Mesendoderm (in vitro differentiated cells): ENCODE measurements around the gene INAFM2.

ENCODE experiments used
- DNase-seq: peaks from one replicate; pipeline ENCODE4 v3.0.0; 2013
- H2AK5ac ChIP-seq: 2 replicates; pipeline ENCODE4 v1.6.1; 2013; ENCODE audit warnings: low read length, inconsistent platforms
- H2BK120ac ChIP-seq: 2 replicates; pipeline ENCODE4 v1.6.1; 2013; ENCODE audit warnings: low read depth, mild to moderate bottlenecking, low read length, moderate library complexity, mixed read lengths
- H2BK15ac ChIP-seq: replicated peaks from 2 replicates; pipeline ENCODE4 v1.6.1; 2013; ENCODE audit warnings: low read depth, mild to moderate bottlenecking, moderate library complexity
- H2BK5ac ChIP-seq: 2 replicates; pipeline ENCODE4 v1.6.1; 2013; ENCODE audit warnings: low read length, inconsistent platforms
- H3K18ac ChIP-seq: 2 replicates; pipeline ENCODE4 v1.6.1; 2013; ENCODE audit warnings: mild to moderate bottlenecking, low read length, mixed read lengths
- H3K23ac ChIP-seq: one replicate; pipeline ENCODE4 v1.6.1; 2013; ENCODE audit warnings: low read length
- H3K27ac ChIP-seq: 2 replicates; pipeline ENCODE4 v1.5.1; 2013; ENCODE audit warnings: low read depth, mild to moderate bottlenecking, inconsistent platforms, low read length, moderate library complexity
- H3K27me3 ChIP-seq: 2 replicates; pipeline ENCODE4 v1.6.1; 2013; ENCODE audit warnings: low read length, control low read depth, mild to moderate bottlenecking, inconsistent platforms; ENCODE audit not compliant: insufficient read depth, poor library complexity
- H3K36me3 ChIP-seq: 2 replicates; pipeline ENCODE4 v1.6.1; 2013; ENCODE audit warnings: low read length, inconsistent platforms; ENCODE audit not compliant: control insufficient read depth, insufficient read depth
- H3K4ac ChIP-seq: one replicate; pipeline ENCODE4 v1.6.1; 2013; ENCODE audit warnings: low read depth, mild to moderate bottlenecking, low read length, moderate library complexity
- H3K4me1 ChIP-seq: 2 replicates; pipeline ENCODE4 v1.6.1; 2013; ENCODE audit warnings: low read depth, low read length, inconsistent platforms; ENCODE audit not compliant: control insufficient read depth
- H3K4me2 ChIP-seq: 2 replicates; pipeline ENCODE4 v1.6.1; 2013; ENCODE audit warnings: low read length
- H3K4me3 ChIP-seq: 2 replicates; pipeline ENCODE4 v1.5.1; 2013; ENCODE audit warnings: mild to moderate bottlenecking, low read length
- H3K56ac ChIP-seq: one replicate; pipeline ENCODE4 v1.6.1; 2013; ENCODE audit warnings: low read length
- H3K79me1 ChIP-seq: 2 replicates; pipeline ENCODE4 v1.6.1; 2013; ENCODE audit warnings: low read length, inconsistent platforms
- H3K79me2 ChIP-seq: 2 replicates; pipeline ENCODE4 v1.6.1; 2013; ENCODE audit warnings: mild to moderate bottlenecking, low read length; ENCODE audit not compliant: control insufficient read depth, insufficient read depth
- H3K9ac ChIP-seq: 2 replicates; pipeline ENCODE4 v1.6.1; 2013; ENCODE audit warnings: low read length, inconsistent platforms
- H4K5ac ChIP-seq: one replicate; pipeline ENCODE4 v1.6.1; 2013; ENCODE audit warnings: low read length
- H4K8ac ChIP-seq: one replicate; pipeline ENCODE4 v1.6.1; 2013; ENCODE audit warnings: low read depth, mild to moderate bottlenecking, control low read depth, low read length, moderate library complexity
- WGBS: extraction: QIAGEN DNeasy Blood & Tissue Kit; methylation state at CpG from one replicate; pipeline ENCODE4 v1.1.7; 2013; ENCODE audit warnings: low lambda C conversion rate, missing lambda C conversion rate; ENCODE audit not compliant: insufficient coverage; ENCODE audit errors: extremely low coverage; 5-methylcytosine and 5-hydroxymethylcytosine counted together

Gene INAFM2

GRCh38 chr15:40277471-40277870 is 46.0 kb upstream of the INAFM2 start:
- Histone ChIP-seq H3K79me1 (no peaks in the 10 kb centered on the region), H3K23ac (no peak overlapping the region), H2AK5ac (no peak overlapping the region), H2BK5ac (no peak overlapping the region), H3K18ac (no peak overlapping the region), H3K56ac (no peak overlapping the region), H2BK15ac (no peak overlapping the region), H4K5ac (no peak overlapping the region), H4K8ac (no peak overlapping the region), H2BK120ac (no peak overlapping the region), H3K27me3 (peaks cover 12% of the 10 kb centered on the region), H3K4me1 (peaks cover 4% of the 10 kb centered on the region), H3K4me2 (no peak overlapping the region), H3K27ac (no peak overlapping the region), H3K4ac (no peak overlapping the region), H3K79me2 (no peaks in the 10 kb centered on the region), H3K36me3 (no peaks in the 10 kb centered on the region), H3K9ac (no peak overlapping the region), H3K4me3 (no peak overlapping the region)
- no CpG with 5 or more reads among the region's 16 CpGs for WGBS
- DNase-seq: no peak

- WGBS: no CpG with 5 or more reads among the region's 10 CpGs
- Histone ChIP-seq H2AK5ac (no peak overlapping the region), H3K4me2 (no peak overlapping the region), H3K4me3 (no peak overlapping the region), H2BK120ac (no peak overlapping the region), H3K9ac (no peak overlapping the region), H3K27ac (no peak overlapping the region), H4K5ac (no peak overlapping the region), H2BK5ac (no peak overlapping the region), H4K8ac (no peak overlapping the region), H3K4me1 (peaks cover 4% of the 10 kb centered on the region), H3K4ac (no peak overlapping the region), H3K27me3 (peaks cover 12% of the 10 kb centered on the region), H3K56ac (no peak overlapping the region), H3K36me3 (no peaks in the 10 kb centered on the region), H3K79me2 (no peaks in the 10 kb centered on the region), H3K23ac (no peak overlapping the region), H3K79me1 (no peaks in the 10 kb centered on the region), H3K18ac (no peak overlapping the region), H2BK15ac (no peak overlapping the region)
- DNase-seq: no peak
Observed at GRCh38 chr15:40278026-40278425, 45.5 kb upstream of the INAFM2 start.

GRCh38 chr15:40279437-40280141 is 43.9 kb upstream of the INAFM2 start:
- Histone ChIP-seq H3K9ac (no peak overlapping the region), H3K18ac (no peak overlapping the region), H4K8ac (no peak overlapping the region), H3K27ac (no peak overlapping the region), H3K79me1 (no peaks in the 10 kb centered on the region), H3K4me2 (no peak overlapping the region), H2BK120ac (no peak overlapping the region), H3K27me3 (peaks cover 21% of the 10 kb centered on the region), H3K4me3 (no peak overlapping the region), H2BK5ac (no peak overlapping the region), H3K36me3 (no peaks in the 10 kb centered on the region), H3K56ac (no peak overlapping the region), H4K5ac (no peak overlapping the region), H3K79me2 (no peaks in the 10 kb centered on the region), H2BK15ac (no peak overlapping the region), H2AK5ac (no peak overlapping the region), H3K4me1 (peaks cover 4% of the 10 kb centered on the region), H3K23ac (no peak overlapping the region), H3K4ac (no peak overlapping the region)
- peak; percentile 78 for DNase-seq
- no CpG with 5 or more reads among the region's 40 CpGs for WGBS

GRCh38 chr15:40280260-40281056 is 43.0 kb upstream of the INAFM2 start:
- Histone ChIP-seq H2BK15ac (no peak overlapping the region), H3K79me1 (no peaks in the 10 kb centered on the region), H3K27me3 (peaks cover 21% of the 10 kb centered on the region), H3K56ac (peak overlapping the region; percentile 62), H3K36me3 (no peaks in the 10 kb centered on the region), H2BK5ac (no peak overlapping the region), H3K4me1 (peaks cover 7% of the 10 kb centered on the region), H4K8ac (no peak overlapping the region), H3K4me3 (no peak overlapping the region), H4K5ac (no peak overlapping the region), H3K18ac (no peak overlapping the region), H3K4me2 (no peak overlapping the region), H2AK5ac (no peak overlapping the region), H3K9ac (no peak overlapping the region), H3K23ac (no peak overlapping the region), H2BK120ac (no peak overlapping the region), H3K27ac (no peak overlapping the region), H3K4ac (no peak overlapping the region), H3K79me2 (no peaks in the 10 kb centered on the region)
- peak; percentile 69 for DNase-seq
- WGBS: no CpG with 5 or more reads among the region's 30 CpGs

- Histone ChIP-seq H3K79me1 (no peaks in the 10 kb centered on the region), H3K36me3 (no peaks in the 10 kb centered on the region), H3K27me3 (peaks cover 21% of the 10 kb centered on the region), H2BK15ac (no peak overlapping the region), H3K9ac (peak overlapping the region; percentile 8), H3K27ac (no peak overlapping the region), H3K79me2 (no peaks in the 10 kb centered on the region), H4K5ac (no peak overlapping the region), H3K4me2 (peak overlapping the region; percentile 15), H3K4ac (no peak overlapping the region), H3K18ac (no peak overlapping the region), H3K4me1 (peaks cover 15% of the 10 kb centered on the region), H2AK5ac (no peak overlapping the region), H3K4me3 (no peak overlapping the region), H4K8ac (no peak overlapping the region), H3K23ac (no peak overlapping the region), H2BK5ac (no peak overlapping the region), H3K56ac (peak overlapping the region; percentile 76), H2BK120ac (no peak overlapping the region)
- peak; percentile 62 for DNase-seq
- WGBS: no CpG with 5 or more reads among the region's 43 CpGs
Observed at GRCh38 chr15:40281057-40281800, 42.3 kb upstream of the INAFM2 start.
